Skin of body (tissue), 2 donors: Measurements from ENCODE around the gene AREL1. TPM values are rescaled to one million over a fixed set of nuclear protein-coding genes. Genes with fewer than 3 reads are reported as not detected.

Experiments used
- DNase-seq: peaks from one replicate; lab custom pipeline; 2025; lab: John Stamatoyannopoulos, UW
- total RNA-seq: library from RNA; depleted of rRNA; stranded (reverse); fragments of >200 nt; gene quantifications from one replicate; pipeline ENCODE4 v1.2.3, GENCODE V29; 2014

Gene AREL1
- total RNA-seq, 1 donor from 2014 or later = 15.0 TPM

GRCh38 chr14:74660167-74660566 is 52.7 kb downstream of the AREL1 start:
- DNase-seq = no peak

GRCh38 chr14:74658535-74659131 is 54.2 kb downstream of the AREL1 start:
- no peak for DNase-seq

DNA sequence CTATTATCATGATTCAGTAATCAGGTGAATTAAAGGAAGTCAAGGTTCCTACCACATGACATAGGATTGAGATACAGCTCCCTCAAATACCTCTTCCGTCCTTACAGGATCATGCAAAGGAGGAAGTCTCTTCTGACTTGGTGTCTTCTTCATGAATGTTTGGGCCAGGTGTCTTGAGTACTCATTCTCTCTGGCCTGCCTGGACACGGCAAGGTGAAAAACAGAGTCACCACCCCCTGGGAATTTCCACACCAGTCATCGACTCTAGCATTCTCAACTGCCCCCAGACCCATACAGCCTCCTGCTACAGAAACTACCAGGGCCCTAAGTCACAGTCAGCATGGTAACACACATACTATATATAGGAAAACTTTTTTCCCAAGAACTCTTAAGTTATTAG is 55.9 kb downstream of the AREL1 start:
- no peak for DNase-seq

GRCh38 chr14:74655599-74656395 is 57.1 kb downstream of the AREL1 start:
- no peak for DNase-seq

- no peak for DNase-seq
Measured at GRCh38 chr14:74654931-74655330, 57.9 kb downstream of the AREL1 start.

GRCh38 chr14:74653386-74654138 is 59.3 kb downstream of the AREL1 start:
- DNase-seq = peak; percentile 13

DNA sequence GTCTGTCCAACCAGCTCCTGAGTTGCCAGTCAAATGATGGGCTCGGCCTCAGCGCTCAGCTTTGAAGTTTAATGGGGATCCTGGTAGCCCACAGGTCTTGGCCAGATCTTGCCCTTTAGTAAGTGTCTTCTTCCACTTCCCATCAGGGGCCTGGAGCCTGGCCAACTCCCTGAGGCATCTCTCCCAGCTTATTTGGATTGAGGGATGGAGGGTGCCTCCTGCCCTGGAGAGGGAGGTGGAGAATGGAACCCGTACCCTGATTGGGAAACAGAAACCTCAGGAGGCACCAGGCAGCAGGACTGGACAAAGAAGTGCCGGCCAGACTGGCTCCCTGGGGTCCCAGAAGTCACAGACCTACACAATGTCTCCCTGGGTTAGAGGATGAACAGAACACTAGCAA is 60.3 kb downstream of the AREL1 start:
- DNase-seq = no peak

- DNase-seq = no peak
Measured at GRCh38 chr14:74650927-74651686, 61.8 kb downstream of the AREL1 start.

GRCh38 chr14:74649673-74650072 is 63.2 kb downstream of the AREL1 start:
- no peak for DNase-seq

DNA sequence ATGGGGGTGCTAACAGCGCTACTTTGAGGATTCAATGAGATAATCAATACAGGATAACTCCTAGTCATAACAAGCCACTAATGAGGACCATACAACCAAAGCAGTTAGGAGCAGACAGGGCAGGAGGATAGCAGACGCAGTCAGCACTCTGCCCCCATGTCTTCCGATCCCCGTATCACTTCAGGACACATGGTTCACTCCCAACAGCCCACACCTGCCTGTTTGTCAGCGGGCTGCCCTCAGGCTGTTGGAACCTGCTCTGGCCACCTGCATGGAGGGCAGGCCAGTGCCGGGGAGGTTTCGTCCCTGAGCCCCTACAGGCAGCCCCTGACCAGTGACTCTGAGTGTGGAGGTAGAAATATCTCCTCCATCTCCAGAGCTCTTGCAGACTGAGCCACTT is 63.7 kb downstream of the AREL1 start:
- no peak for DNase-seq

DNA sequence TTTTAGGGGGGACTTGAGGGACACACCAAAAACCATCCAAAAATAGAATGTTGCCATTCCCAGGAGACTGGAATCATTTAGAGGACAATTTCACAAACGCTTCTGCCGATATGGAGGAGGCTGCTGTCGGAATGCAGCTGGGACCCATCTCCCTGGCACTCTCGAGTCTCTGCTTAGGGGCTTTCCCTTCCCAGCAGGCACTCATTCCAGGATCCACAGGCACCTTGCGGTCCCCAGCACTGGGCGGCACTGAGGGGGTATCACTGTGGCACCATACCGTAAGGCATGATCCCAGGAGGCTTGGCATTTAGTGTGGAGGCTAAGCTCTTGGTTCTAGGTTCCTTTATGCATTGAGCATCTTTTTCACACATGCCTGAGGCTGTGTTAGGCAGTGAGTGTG is 64.3 kb downstream of the AREL1 start:
- no peak for DNase-seq

GRCh38 chr14:74647678-74648461 is 65.0 kb downstream of the AREL1 start:
- peak; percentile 54 for DNase-seq

DNA sequence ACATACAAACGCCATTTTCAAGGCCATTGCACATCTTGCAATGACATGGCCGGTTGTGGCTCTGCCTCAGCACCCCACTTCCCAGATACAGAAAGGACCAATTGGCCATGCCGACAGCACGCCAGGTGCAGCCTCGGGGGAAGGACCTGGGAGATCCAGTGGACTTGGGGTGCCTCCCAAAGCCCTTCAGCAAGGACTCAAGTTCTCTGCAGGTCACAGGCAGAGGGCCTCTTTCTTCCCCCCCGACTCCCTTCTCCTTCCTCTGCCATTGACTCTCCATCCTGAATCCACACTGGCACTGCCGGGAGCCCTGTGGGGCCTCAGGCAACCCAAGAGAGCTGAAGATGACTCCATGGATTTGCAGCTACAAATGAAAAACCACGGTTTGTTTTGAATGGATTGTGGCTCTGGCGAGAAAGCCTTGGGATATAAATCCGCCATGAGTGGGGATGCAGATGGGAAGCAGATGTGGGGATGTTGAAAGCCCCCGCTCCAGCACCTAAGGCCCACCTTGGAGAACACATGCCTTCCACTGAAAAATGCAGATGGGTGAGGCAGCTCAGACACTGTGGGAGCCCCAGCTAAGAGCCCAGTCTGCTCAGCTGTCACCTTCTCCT is 65.7 kb downstream of the AREL1 start:
- DNase-seq = peak; percentile 54

DNA sequence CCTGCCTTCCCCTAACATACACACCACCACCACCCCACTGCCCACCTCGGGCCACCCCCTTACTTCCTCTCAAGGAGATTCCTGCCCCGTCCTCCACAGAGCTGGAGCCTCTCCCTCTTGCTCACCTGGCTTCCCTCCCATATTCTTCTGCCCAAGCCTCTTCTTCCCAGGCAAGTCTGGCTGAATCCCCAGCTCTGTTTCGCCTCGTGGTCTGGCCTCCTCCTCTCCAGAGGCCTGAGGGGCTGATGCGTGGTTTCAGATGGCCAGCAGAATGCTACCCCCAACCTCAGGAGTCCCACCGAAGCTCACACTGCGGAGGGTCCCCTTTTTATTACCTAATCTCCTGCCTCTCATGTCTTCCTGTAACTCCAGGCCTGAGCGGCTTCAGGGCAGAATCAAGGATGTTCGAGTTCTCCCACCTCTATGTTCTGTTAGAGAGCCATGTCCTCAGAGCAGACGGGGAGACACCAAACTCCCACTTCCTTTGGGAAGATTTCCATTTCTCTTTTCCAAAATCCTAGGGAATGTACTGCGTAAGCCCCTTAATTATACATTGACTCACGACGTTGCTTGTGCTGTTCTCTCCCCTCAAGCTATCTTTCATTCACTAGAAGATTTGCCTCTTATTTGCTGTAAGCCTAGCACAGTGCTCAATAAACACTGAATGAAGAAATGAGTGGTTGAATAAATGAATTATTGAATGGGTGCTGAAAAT is 67.0 kb downstream of the AREL1 start:
- no peak for DNase-seq

DNA sequence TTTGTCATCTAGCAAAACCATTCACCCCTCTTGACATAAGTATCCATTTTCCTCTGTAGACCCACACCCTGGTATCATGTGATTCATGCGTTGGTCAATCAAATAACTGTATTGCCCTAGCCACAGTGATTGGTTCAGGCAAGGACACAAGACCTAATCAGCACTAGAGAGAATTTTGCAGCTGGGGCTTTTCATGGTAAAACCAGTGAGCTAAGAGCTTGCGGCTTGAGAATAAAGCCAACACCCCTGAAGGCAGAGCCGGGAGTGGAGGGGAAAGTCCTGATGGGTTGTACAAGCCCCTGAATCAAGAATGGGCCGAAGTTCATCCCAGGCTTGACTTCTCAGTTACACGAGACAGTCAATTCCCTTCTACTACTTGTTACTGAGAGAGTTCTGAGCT is 67.6 kb downstream of the AREL1 start:
- no peak for DNase-seq

- DNase-seq = peak; percentile 18
Measured at GRCh38 chr14:74641601-74642391, 71.1 kb downstream of the AREL1 start.

- DNase-seq = peak; percentile 10
Measured at GRCh38 chr14:74638966-74639365, 73.9 kb downstream of the AREL1 start.

- DNase-seq = no peak
Measured at GRCh38 chr14:74638066-74638465, 74.8 kb downstream of the AREL1 start.

- no peak for DNase-seq
Measured at GRCh38 chr14:74637178-74637550, 75.7 kb downstream of the AREL1 start.
